GM18508 (cell line): ENCODE measurements around the gene MBD2.
"Not testable (repeated sequence)": the region's sequence is repeated elsewhere in the genome, so short reads cannot be mapped to it uniquely, and the experiment has no call there.

ENCODE experiments used
- ATAC-seq: cut with Tn5 transposase; IDR thresholded peaks from one replicate; pipeline ENCODE4 v1.9.1; 2021; ENCODE audit warnings: moderate number of reproducible peaks; ENCODE audit not compliant: insufficient read depth, unreplicated experiment

The MBD2 gene

DNA sequence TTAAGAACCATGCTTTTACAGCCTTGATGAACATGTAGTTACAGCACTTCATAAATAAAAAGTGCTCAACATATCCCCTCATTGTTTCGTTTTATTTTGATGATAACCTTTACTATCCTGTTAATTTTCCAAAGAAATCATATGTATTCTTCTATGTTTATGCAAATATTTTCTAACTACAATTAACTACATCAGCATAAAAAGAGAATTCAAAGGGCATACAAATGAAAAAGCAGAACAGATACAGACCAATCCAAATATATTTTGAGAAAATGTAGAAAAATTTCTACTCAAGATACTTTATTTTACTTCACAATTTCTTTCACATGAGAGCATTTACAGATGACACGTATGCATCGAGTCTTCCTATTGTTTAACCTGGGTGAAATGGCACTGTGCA is 69.1 kb downstream of the MBD2 start:
- ATAC-seq: no peak

DNA sequence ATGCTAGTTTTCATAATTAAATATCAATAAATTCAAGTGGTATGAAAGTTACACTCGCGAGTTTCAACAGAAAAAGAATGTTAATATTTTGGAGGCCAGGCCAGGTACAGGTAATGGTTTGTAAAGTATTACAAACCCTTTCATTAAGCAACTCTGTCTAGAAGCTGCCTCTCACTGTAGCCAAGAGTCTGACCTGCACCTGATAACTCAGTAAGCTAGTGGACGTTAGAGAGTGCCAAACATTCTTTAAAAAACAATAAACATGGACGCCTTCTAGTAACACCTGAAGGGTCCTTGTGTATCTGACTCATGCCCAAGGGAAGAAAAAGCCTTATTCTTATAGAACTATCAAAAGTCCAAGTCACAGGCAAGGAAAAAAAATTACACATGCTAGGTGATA is 70.2 kb downstream of the MBD2 start:
- ATAC-seq: no peak

DNA sequence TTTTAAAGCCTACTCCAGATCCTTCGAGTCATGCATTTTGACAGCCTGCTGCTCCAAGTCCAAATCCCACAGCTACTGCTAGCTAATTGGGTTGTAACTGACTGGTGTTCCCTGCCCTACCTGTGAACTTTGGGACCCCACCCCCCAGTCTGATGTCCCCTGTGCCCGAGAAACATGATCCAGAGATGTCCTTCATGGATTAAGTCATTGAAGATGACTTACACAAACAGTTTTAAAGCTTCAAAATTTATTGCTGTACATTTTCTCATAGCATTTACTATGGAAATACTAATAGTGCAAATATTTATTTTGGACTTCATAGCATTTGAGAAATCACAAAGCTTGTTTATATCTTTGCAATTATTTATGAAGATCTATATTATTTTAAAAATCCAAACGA is 73.1 kb downstream of the MBD2 start:
- no peak for ATAC-seq

DNA sequence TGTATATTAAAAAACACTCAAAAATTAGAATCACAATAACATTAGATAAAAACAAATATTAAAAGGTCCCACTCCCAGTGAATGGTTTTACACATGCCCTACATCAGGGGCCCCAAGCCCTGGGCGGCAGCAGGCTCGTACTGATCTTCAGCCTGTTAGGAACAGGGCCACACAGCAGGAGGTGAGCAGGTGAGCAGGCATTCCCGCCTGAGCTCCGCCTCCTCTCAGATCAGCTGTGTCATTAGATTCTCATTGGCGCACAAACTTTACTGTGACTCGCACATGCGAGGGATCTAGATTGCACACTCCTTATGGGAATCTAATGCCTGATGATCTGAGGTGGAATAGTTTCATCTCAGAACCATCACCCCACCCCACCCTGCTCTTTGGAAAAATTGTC is 74.2 kb downstream of the MBD2 start:
- ATAC-seq: no peak

DNA sequence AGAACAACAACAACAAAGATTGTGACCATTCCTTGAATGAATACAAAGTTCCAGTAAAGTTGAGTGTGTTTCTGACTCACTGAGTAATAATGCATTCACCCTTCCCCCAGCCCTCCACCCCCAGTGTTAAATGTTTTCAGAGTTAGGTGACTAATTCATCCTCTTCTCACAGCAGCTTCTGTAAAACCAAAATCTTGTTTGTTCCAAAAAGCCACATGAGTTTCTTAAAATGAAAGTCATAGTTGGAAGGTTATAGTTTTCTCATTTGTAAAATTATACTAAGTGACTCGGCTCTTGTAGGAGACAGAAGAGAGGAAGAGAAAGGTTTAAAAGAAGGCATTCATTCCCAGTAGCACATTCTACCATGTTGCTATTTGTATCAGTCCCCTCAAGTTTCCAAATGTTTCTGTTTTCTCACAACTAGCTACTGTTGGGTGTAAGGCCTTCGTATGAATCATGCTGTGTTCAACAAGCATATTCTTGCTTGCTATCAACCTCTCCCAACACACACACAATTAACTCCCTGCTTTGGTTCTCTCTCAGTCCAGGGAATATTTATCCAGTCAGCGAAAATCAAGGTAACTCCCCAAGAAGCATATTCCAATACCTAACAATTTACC is 75.3 kb downstream of the MBD2 start:
- ATAC-seq: peak; percentile 42

DNA sequence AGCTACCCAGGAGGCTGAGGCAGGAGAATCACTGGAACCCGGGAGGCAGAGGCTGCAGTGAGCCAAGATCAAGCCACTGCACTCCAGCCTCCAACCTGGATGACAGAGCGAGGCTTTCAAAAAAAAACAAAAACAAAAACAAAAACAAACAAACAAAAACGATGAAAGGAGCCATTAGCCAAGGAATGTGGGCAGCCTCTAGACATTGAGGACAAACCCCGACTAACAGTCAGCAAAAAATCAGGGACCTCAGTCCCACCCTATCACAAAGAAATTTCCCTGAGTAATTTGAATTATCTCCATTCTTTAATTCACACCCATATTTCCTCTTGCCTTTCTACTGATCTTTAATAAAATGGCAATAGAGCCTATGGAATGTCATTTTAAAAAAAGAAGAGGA is 75.8 kb downstream of the MBD2 start:
- ATAC-seq: no peak

DNA sequence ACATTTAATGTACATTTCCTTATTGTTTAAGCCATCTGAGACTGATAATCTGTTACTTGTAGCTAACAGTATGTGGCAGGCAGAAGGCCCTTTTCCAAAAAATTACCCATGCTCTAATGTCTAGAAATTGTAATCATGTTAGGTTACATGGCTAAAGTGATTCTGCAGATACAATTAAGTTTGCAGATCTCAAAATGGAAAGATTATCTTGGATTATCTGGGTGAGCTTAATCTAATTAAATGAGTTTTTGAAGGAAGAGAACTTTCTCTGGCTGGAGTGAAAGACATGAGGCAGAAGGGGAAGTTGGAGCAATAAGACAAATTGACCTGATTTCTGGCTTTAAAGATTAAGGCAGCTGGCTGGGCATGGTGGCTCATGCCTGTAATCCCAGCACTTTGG is 76.3 kb downstream of the MBD2 start:
- no peak for ATAC-seq

DNA sequence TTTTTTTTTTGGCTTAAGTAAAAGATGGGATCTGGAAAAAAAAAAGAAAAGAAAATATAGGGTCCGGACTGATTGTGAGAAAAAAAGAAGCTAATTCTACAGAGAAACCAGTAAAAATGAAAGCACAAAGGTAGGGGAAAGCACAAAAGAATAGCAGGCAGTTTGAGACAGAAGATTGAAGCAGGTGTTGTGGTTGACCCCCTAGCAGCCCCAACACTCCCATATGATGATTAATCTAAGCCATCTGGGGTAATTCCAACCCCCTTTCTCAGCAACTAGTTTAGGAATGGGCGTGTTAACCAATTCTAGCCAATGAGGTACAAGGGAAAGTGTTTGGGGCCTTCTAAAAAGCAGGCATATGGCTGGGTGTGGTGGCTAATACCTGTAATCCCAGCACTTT is 77.0 kb downstream of the MBD2 start:
- ATAC-seq: peak; percentile 81

DNA sequence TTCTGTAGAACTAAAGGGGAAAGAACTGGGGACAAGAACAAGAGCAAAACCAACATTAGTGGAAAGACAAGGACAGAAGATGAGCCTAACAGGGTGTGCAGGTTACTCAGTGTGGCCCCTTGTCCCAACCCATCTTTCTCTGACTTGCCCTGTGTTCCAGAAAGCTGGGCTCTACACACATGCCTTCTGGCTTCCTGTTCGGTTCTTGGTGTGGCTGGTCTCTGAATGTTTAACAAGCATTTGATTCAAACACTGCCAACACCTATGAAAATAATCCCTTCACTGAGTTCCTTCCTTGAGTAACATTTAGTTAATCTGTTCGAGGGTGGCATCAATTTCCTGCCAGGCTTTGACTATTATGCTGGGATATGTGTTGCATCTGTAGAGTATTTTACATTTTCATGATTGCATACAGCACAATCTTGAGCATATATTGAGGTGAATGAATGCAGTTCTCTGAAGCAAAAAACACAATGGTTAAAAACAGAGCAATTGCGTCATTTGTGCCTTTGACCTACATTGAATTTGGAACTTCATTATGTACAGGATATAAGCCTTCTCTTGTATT is 83.3 kb downstream of the MBD2 start:
- no peak for ATAC-seq

DNA sequence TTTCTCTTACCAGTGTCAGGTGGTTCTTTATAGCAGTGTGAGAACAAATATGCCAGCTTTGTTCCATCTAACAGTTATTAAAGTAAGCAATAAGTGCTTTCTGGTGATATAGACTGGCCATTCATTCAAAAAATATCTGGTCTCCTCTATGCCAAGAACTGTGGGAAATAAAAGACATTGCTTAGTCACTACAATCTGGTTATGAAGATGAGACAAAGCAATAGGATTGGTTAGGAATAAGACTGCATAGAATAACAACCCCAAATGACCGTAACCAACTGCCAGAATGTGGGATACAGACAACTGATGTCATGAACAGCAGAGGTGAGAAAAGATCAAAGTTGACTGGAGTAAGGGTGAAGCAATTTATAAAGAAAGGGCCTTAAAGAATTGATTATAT is 83.8 kb downstream of the MBD2 start:
- ATAC-seq: no peak

DNA sequence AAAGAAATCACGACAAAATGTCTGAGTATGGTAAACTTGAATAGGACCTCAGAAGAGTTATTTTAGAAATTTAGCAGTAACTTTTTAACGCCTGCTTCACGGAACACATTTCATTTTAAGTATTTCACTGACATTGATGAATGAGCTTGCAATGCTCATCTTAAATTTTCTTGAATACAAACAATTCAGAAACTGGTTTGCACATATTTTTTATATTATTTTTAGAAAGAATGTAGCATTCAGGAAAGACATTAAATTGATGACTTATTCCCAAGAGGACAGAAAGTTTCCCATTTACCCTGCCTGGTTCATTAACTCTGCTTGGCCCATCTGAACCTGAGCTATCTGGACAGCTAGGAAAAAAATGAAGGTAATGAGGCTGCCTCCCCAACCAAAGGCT is 89.3 kb downstream of the MBD2 start:
- ATAC-seq: no peak

DNA sequence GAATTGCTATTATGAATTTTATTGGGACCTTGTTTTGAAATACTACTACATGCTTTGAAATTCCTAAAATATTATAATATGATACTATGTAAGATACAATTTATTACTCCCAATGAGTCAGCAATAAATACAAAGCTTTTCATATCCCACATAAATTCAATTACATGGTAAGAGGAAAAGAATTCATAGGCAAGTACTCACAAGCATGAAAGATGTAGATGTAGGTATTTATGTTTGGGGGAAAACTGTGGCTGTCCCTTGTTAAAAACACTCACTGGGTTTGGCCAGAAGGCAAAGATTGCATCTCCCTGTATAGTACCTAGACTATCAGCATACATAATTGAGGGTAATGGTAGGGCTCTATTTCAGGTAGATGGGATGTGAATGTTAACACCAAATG is 90.4 kb downstream of the MBD2 start:
- no peak for ATAC-seq

DNA sequence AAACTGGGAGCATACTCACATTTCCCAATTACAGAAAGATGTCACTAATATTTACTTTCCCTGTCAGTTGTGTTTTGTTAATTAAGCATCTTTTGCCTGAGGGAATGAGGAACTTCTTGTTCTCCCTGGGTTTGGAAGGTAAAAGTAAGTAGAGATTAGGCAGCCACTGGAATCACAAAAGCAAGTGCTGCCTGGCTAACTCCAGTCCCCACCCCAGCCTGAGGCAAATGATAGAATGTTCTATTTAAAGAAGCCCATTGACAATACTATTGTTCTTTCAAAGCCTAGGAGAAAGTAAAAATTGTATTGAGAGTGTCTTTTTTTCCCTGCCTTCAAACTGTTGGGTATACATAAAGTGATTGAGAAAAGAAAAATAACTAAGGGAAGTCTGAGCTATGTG is 93.8 kb downstream of the MBD2 start:
- ATAC-seq: no peak

DNA sequence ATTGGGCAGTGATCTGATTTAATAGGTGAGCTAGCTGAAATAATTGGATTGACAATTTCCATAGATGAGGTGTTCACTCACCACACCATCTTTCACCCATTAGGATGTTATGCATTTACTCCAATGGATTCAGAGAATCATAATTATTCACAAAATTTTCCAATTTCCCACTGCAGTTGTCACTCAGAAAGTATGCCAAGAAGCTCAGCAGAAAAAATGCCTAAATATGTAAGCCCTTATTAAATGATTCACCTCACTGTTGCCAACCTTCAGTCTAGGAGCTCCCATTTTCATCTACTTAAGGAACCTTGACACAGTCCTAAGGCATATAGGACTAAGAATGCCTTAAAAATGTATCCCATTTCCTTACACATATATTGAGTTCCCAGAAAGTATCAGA is 94.3 kb downstream of the MBD2 start:
- ATAC-seq: no peak

DNA sequence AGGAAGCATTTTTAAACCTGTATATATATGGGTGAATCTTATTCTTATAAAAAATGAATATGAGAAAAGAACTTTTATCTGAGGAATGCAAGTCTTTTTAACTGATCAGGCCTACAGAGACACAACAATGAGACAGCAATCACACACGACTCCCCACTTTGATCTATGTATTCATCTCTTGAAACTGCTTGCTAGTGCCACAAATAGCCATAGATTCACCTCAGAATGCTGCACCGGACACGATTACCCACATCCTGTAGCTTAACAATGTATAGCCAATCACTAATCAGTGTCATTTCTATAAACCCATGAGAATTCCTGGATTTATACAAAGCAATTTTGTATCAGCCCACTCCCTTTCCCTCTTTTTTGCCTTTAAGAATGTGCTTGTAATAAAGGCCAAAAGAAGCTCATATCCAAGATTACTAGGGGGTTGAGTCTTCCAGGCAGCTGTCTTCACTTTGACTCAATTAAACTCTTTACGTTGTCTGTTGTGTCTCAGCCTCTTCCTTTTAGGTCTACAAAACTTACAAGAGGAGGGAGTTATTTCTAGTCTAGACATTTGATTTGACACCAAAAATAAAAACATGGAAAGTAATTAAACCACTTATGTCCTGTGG is 94.9 kb downstream of the MBD2 start:
- ATAC-seq: no peak

DNA sequence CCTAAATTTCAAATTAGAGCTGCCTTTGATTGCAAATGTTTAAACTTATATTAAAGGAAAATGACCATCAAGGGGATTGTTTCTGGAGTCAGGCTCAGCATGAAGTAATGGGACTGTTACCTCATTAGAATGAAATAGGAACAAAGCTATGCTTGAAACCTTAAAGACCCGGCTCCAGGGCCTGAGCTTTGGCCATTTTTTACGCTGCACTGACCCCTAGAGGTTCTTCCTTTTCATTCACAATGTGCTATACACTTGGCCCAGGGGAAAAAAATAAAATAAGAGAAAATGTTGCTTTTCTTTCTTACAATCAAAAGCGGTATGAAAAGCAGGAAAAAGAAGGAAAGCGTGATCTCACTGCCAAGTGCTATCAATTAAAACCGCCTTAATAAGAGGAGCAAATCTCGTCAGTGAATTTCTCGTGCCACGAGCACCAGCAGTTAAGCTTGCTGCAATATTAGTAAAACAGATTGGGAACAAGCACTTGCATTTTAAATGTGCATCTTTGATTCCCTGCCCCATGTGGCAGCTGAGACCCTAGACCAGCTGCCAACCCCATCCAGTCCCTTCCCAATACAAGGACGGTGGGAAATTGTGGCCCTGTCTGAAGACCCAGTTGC is 96.6 kb downstream of the MBD2 start:
- ATAC-seq: peak; percentile 69

DNA sequence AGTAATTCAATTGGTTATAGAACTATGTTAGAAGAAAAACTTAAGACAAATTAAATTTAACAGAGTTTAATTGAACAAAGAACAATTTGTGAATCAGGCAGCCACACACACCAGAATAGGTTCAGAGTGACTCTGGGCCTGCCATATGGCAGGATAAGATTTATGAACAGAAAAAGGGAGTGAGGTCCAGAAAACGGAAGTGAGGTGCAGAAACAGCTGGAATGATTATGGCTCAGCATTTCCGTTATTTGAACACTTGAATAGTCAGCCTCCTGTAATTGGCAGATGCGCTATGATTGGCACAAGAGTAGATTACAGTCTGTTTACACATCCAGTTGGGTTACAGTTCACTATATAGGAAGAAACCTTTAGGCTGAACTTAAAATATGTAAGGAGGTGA is 99.0 kb downstream of the MBD2 start:
- ATAC-seq: no peak

DNA sequence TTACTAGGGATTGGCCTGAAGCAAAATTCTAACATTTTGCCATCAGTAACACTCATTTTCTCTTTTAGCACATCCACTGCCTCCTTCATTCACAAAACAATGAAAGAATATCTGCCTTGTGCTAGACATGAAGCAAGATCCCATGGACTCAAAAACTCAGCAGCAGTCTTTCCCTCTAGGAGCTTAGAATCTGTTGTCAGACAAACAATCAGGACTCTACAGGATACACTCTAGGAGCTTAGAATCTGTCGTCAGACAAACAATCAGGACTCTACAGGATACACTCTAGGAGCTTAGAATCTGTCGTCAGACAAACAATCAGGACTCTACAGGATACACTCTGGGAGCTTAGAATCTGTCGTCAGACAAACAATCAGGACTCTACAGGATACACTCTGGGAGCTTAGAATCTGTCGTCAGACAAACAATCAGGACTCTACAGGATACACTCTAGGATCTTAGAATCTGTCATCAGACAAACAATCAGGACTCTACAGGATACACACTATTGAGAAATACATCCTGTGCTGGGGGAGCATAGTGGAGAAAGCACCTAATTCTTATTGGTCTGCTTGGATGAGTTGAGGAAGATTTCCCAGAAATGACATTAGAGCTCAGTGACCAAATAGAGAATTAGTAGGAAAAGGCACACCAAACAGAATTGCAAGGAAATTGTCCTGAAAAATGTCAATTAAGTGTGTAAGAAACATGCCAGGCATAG is 100.6 kb downstream of the MBD2 start:
- not testable (repeated sequence) for ATAC-seq

DNA sequence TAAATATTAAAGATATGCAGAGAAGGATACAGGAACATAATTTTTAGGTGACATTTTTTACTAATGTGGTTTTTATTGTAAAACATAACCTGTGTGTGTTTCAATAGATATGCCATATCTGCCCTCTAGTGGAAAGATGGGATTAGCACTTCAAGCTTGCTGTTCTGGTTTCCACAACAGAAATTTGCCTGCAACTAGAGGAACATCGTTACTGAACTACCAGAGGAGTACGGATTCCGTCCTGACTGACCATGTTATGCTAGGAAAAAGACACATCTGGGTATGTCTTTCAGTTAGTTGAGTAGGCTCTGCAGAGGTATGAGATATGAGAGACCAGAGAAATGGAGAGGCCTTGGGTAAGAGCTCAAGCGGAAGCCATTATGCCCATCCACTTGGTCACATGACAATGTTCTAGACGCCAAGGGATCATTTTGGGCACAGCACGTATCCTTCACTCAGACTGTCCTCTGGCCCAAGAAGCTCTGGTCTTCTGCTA is 104.9 kb downstream of the MBD2 start:
- peak; percentile 88 for ATAC-seq

DNA sequence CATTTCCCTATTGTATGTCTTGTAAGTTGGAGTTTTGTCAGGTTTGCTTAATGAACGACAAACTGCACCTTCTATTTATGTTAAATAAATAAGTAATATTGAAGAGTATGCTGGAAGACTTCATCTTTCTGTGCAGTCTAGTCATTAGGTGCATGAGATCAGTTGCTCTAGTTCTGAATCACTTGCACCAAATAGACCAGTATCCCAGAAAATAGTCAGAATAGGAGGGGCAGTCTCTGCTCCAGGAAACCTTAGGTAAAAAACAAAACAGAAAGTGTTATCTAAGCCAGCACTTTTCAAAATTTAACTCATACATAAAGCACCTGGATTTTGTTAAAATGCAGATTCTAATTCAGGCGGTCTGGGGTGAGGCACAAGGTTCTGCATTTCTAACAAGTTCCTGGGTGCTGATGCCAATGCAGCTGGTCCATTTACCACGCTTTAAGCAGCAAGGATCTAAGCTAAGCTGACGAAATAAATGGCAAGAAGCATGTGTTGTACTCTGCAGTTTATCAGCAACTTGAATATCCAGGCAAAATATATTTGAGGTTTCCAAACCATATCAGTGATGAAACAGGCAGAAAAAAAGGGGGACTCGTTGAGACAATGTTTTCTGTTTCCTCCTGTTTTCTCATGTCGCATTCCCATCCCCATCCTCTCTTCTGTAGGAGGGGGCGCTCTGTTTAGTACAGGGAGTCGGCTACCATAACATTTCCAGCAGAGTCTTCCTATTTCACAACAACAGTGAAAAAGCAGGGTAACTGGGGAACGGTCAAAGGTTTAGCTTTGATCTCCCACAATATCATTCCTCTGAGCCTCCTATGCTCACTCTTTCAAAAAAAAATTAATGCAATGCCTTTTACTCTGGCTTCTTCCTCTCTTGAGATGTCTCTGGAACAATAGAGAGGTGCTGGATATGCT is 106.4 kb downstream of the MBD2 start:
- no peak for ATAC-seq
